Measurements from ENCODE around the gene TTC39C.

TTC39C gene

GRCh38 chr18:24089076-24089475 is 74.5 kb downstream of the TTC39C start:
- no peak for DNase-seq (ENCODE audit: low read depth)

DNA sequence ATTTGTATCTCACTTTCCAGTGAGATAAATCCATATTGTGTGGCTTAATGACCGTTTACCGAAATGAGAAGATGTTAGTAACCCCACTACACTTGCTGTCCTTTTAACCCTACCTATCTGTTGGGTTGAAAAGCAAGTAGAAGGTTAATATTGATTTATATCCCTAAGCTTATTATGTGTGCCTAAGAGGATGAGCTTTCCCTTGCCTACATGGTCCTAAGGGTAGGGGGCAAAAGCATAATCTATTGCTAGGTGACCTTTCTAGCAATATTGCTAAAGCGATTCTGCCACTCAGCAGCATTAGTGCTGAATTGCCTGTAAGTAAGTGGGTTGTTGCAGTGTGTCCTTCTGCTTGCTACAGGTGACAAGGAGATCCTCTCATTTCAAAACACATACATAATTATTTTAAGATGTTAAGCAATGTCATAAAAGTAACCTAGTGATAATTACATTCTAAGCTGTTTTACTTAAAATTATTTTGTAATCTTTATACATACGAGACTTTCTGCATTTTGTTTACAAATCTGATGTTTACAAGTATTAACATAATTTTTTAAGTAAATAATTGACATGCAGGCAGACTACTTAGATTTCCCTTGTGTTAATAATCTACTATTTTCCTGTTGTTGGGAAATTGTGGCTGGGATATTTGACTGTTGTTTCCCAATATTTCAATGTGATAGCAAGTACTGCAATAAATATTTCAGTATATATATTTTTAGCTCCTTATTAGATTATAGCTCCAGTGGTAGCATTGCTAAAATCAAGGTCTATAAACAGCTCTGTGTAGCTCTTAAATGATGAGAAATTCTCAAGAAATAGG is 75.2 kb downstream of the TTC39C start:
- DNase-seq (ENCODE audit: low read depth), result no peak

GRCh38 chr18:24090876-24091275 is 76.3 kb downstream of the TTC39C start:
- no peak for DNase-seq (ENCODE audit: low read depth)

DNA sequence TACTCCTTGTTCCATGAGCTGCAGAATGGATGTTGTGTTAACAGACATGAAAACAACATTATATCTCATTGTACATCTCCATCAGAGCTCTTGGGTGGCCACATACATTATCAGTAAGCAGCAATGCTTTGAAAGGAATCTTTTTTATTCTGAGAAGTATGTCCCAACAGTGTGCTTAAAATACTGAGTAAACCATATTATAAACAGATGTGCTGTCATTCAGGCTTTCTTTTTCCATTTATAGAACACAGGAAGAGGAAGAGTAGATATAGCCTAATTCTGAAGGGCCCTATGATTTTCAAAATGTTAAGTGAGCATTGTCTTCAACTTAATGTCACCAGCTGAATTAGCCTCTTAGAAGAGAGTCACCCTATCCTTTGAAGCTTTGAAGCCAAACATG is 80.0 kb downstream of the TTC39C start:
- DNase-seq (ENCODE audit: low read depth), result no peak

DNA sequence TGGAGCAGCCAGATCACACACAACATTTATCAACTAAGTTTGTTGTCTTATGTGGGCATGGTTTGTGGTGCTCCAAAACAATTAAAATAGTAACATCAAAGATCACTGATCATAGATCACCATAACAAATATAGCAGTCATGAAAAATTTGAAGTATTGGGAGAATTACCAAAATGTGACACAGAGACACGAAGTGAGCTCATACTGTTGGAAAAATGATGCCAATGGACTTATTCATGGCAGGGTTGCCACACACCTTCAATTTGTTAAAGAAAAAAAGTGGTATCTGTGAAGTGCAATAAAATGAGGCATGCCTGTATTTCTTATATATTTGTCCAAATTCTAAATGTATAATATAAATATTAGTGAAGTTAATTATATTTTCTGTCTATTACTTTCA is 81.4 kb downstream of the TTC39C start:
- no peak for DNase-seq (ENCODE audit: low read depth)

DNA sequence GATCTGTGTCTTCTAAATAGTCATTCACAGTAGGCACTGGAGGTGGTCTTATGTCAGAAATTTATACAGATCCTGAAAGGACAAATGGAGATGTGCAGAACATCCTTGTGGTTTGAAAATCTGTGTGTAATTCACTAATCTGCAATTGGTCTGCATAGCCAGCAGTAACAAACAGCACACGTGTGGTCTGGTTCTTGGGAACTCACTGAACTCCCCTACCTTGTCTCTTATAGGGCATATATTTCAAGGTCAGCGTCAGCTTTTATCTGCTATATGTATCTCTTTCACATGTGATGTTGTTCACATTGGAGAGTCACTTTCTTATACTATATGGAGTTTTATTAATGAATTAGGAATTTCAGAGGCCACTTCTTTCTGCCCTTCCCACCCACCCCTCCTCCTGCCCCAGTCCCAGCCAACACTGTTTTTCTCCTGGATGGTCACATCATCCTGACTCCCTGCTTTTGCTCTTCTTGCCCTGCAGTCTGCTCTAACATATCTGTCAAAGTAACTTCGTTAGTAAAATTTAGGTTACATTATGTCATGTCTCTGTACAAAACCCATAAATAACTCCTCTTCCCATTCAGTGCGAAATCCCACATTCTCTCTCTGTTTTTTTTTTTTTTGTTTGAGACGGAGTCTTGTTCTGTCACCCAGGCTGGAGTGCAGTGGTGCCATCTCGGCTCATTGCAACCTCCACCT is 88.9 kb downstream of the TTC39C start:
- no peak for DNase-seq (ENCODE audit: low read depth)

DNA sequence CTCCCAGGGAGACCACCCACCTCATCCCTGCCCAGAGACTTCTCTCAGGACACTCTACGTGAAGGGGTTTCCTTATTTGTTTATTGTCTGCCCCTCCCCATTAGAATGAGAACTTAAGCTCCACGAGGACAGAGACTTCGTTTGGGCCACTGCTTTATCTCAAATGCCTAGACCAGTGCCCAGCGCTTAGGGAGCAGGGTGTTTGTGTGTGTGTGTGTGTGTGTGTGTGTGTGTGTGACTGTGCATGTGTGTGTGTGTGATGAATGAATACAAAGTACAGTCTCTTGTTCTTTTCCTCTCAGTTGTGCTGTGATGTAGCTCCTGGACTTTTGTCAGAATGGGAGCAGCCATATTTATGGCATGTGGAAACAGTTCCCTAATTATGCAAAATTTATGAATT is 89.9 kb downstream of the TTC39C start:
- DNase-seq (ENCODE audit: low read depth), result no peak

GRCh38 chr18:24108641-24109040 is 94.1 kb downstream of the TTC39C start:
- DNase-seq (ENCODE audit: low read depth), result no peak

DNA sequence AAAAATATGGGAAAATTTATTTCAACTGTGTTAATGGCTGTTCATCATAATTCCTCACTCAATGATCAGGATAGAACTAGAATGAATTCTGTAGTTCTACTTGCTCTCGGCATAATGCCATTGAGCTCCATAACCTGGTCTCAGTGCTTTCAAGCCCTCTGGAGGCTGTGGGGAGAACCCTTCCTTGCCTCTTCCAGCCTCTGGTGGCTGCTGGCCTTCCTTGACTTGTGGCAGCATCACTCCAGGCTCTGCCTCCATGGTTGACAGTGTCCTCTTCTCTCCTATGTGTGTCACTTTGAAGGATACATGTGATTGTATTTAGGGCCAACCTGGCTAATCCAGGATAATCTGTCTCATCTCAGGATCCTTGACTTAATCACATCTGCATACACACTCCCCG is 97.4 kb downstream of the TTC39C start:
- DNase-seq (ENCODE audit: low read depth), result no peak

DNA sequence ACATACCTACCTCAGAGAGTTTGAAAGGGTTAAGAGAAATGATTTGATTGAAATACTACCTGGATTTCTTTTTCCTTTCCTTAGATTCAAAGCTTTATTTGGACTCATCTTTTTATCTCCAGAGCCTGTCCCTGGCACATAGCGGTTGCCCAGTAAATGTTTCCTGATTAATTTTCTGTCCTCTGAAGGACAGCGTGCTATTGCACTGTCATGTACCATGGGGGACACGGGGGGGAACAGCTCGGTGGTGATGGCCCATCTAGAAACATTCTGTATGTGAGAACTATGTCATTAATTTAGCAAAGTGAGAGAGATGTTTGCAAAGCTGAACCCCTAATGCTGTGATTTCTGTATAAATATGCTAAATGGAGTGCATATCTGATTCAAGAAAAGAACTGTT is 97.9 kb downstream of the TTC39C start:
- no peak for DNase-seq (ENCODE audit: low read depth)

DNA sequence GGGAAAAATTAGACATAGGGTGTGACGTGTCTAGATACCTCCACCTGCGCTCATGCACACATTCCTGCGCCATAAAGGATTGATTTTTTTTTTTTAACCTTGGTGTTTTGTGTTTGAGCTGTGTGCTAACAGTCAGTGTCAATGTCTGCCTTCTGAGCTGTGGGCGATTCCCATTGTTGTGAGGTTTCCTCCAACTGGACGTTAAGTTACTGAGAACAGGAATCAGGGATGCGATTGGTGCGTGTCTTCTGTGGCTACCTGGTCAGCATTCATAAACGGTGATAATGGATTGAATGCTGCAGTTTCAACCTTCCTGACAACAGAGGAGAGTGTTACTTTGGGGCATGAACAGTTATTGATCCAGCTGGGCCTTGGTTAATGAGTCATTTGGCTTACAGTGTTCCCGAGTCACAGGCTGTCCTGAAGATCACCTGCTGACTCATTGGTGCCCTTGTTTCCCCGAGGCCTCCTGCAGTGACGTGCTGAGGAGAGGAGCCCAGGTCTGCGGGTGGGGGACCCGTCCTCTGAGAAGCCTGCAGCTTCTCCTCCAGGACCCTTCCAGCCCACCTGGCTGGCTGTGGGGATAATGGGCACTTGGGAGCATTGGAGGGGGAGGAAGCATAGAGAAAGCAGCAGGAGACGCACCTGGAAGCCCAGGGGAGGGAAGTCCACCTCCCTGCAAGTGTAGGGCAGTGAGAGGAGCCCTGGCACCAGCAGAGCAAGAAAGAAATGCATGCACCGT is 98.5 kb downstream of the TTC39C start:
- DNase-seq (ENCODE audit: low read depth), result no peak

DNA sequence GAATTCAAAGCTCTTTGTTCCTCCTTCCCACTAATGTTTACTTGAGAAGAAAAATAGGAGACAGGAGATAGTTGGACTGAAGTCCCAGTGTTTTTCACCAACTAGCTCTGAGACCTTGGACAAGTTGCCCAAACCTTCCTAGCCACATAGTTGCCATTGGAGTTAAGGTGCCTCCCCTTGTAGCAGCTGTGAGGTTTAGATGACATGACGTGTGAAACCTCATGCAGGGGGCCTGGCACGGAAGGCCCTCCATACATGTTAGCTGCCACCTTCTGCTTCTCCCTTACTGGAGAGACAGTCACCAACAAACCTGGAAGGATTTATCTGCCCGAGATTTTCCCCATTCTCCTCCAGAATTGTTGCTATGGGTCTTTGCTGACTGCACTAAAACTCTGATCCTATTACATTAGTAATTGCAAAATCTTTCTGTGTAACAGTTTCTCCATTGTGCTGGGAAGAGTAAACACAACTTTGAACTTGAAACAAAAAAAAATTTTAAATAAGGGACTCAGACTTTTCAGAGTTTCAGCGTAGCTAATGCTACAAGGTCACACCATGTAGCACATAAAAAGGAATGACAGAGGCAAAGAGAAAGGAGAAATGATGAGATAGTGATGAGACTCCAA is 100.5 kb downstream of the TTC39C start:
- DNase-seq (ENCODE audit: low read depth), result no peak

DNA sequence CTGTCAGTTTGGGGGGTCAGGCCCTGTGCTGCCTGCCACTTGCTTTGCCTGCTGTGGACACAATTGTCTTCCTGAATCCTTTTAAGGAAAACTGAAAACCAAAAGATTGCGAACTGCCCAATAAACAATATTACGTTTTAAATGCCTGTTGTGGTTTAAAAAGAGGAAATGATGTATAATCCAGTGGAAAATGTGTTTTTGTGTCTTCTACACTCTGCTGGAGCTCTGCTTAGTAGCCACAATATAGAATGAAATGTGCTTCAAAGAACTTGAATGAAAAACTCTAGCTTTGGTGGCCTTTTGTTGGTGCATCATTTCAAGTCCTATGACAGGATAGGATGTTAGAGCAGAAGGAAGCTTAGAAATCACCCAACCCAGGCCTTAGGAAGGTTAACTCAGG is 101.1 kb downstream of the TTC39C start:
- no peak for DNase-seq (ENCODE audit: low read depth)

DNA sequence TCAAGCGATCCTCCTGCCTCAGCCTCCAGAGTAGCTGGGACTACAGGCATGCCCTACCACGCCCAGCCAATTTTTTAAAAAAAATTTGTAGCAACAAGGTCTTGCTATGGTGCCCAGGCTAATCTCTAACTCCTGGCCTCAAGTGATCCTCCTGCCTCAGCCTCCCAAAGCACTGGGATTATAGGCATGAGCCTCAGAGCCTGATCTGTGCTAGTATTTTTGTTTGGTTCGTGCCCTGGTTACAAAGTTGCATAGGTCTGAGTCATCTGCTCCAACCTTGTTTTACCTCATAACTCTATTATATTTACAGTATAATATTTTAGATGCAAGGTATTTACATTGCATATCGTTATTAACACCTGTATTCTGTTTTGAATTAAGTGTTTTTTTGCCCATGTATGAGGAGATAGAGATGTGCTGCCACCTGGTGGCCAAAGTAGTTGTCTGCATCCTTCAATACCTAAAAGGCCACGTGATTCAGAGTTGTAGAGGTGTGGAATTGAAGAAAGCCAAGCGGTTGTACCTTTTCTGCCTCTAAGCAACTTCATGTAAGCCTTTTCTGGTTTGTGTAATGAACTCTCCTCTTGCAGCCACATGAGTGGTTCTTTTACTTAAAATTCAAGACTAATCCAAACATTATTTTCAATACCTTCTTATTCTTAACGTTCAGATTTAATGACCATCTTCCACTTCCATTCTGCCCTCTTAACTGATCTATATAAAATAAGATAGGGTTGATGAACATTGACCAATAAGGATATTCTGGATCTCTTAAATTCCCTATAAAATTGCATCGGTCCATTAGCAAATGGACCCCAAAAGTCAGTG is 104.4 kb downstream of the TTC39C start:
- DNase-seq (ENCODE audit: low read depth), result peak; percentile 47

- no peak for DNase-seq (ENCODE audit: low read depth)
Observed at GRCh38 chr18:24120676-24121075, 106.1 kb downstream of the TTC39C start.

DNA sequence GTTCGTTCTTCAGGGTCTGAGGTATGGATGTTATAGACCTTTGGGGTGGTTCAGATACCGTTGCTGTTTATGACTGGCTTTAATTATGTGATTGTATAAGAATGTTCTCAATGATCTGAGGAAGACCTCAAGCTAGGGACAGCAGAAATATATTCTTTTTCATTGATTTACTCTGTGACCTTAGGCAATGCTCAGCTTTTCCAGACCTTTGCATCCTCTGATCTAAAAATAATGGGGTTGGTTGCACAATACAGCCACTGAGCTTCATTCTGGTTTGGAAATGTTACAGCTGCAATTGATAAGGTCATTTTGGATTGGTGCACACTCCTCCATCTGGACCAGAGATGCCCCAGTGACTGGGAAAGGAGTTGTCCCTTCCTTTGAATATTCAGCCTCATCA is 107.1 kb downstream of the TTC39C start:
- DNase-seq (ENCODE audit: low read depth), result no peak

DNA sequence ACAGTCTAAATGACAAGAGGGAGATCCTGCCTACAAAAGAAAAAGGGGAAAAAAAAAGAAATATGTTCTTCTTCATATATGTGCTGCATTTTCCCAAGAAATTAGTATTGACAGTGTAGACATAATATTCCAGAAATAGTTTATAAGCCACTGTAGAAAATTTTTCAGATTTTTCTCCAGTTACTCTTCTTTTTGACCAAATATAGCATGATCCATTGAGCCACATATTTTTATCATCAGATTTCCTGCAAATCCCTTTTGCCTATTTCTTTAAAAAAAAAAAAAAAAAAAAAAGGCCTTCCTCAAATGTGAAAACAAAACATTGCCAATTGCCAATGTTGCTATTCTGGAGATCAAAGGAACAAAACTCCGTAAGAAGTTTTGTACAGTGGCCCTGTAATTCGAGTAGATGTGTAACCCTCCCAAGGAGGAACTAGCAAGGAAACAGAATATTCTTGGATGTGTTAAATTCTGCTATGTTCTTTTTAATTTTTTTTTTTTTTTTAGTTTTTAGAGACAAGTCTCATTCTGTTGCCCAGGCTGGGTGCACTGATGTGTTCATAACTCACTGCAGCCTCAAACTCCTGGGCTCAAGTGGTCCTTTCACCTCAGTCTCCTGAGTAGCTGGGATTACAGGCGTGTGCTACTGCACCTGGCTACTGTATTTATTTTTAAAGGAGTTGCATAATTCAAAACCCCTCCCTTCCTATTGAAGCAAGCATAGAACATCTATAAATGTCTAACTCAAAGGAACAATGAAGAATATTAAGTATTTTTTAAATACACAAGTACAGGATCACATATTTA is 111.8 kb downstream of the TTC39C start:
- DNase-seq (ENCODE audit: low read depth), result no peak

DNA sequence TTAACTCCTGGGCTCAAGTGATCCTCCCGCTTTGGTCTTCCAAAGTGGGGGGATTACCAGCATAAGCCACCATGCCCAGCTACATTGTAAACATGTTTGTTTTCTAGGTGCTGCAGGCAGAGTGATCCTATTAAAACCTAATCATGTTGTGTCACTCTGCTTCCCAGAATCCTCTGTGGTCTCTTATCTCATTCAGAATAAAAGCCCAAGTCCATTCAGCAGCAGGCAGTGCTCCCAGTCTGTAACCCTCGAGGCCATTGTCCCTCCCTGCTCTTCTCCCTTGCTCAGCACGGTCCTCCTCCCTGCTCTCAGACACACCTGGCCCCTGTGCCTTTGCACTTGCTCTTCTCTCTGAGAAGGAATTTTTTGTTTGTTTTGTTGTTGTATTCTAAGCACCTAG is 113.2 kb downstream of the TTC39C start:
- no peak for DNase-seq (ENCODE audit: low read depth)

- DNase-seq (ENCODE audit: low read depth), result no peak
Observed at GRCh38 chr18:24128700-24129099, 114.1 kb downstream of the TTC39C start.

GRCh38 chr18:24130494-24130893 is 115.9 kb downstream of the TTC39C start:
- no peak for DNase-seq (ENCODE audit: low read depth)

DNA sequence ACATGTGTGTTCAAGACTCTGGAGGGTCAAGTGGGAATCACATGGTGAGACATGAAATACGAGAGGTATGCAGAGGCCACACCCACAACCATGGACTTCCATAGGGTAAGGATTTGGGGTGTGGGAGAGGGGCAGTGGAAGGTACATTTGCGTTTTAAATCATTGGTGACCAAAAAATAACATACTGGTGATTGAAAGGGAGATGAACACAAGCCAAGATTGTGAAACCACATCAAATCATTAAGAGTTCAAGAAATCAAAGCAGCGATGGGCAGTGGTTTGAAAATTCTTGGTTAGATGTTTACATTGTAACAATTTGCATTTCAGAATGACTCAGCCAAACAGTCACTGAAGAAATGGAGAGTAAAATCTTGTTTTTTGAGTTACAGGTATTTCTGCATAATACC is 122.4 kb downstream of the TTC39C start:
- no peak for DNase-seq (ENCODE audit: low read depth)

Measured in T-helper 22 cell (primary cell).